ENCODE measurements around the gene ITK.
"Not testable (repeated sequence)": the region's sequence is repeated elsewhere in the genome, so short reads cannot be mapped to it uniquely, and the experiment has no call there.

ITK gene

GRCh38 chr5:157210652-157211051 is 30.0 kb downstream of the ITK start:
- in situ Hi-C loops (cut with MboI; ENCODE audit: low sequenced_read_pairs): not testable (repeated sequence)

- in situ Hi-C loops (cut with MboI; ENCODE audit: low sequenced_read_pairs): no loop called here
Observed at GRCh38 chr5:157212307-157212706, 31.7 kb downstream of the ITK start.

GRCh38 chr5:157213527-157214243 is 33.0 kb downstream of the ITK start:
- in situ Hi-C loops (cut with MboI; ENCODE audit: low sequenced_read_pairs): no loop called here

GRCh38 chr5:157214415-157214814 is 33.8 kb downstream of the ITK start:
- in situ Hi-C loops (cut with MboI; ENCODE audit: low sequenced_read_pairs): no loop called here

GRCh38 chr5:157214861-157215513 is 34.3 kb downstream of the ITK start:
- in situ Hi-C loops (cut with MboI; ENCODE audit: low sequenced_read_pairs): no loop called here

GRCh38 chr5:157215514-157216167 is 35.0 kb downstream of the ITK start:
- in situ Hi-C loops (cut with MboI; ENCODE audit: low sequenced_read_pairs): no loop called here

GRCh38 chr5:157216391-157217142 is 35.9 kb downstream of the ITK start:
- in situ Hi-C loops (cut with MboI; ENCODE audit: low sequenced_read_pairs): no loop called here

- in situ Hi-C loops (cut with MboI; ENCODE audit: low sequenced_read_pairs): no loop called here
Observed at GRCh38 chr5:157217289-157218024, 36.8 kb downstream of the ITK start.

- in situ Hi-C loops (cut with MboI; ENCODE audit: low sequenced_read_pairs): no loop called here
Observed at GRCh38 chr5:157219491-157220271, 39.0 kb downstream of the ITK start.

- in situ Hi-C loops (cut with MboI; ENCODE audit: low sequenced_read_pairs): no loop called here
Observed at GRCh38 chr5:157221959-157222358, 41.3 kb downstream of the ITK start.

- in situ Hi-C loops (cut with MboI; ENCODE audit: low sequenced_read_pairs): no loop called here
Observed at GRCh38 chr5:157222506-157223230, 42.0 kb downstream of the ITK start.

GRCh38 chr5:157225469-157226422 is 45.1 kb downstream of the ITK start:
- in situ Hi-C loops (cut with MboI; ENCODE audit: low sequenced_read_pairs): no loop called here

- in situ Hi-C loops (cut with MboI; ENCODE audit: low sequenced_read_pairs): no loop called here
Observed at GRCh38 chr5:157230610-157231009, 50.0 kb downstream of the ITK start.

GRCh38 chr5:157232706-157233105 is 52.1 kb downstream of the ITK start:
- in situ Hi-C loops (cut with MboI; ENCODE audit: low sequenced_read_pairs): no loop called here

- in situ Hi-C loops (cut with MboI; ENCODE audit: low sequenced_read_pairs): no loop called here
Observed at GRCh38 chr5:157233515-157233914, 52.9 kb downstream of the ITK start.

GRCh38 chr5:157236423-157236822 is 55.8 kb downstream of the ITK start:
- in situ Hi-C loops (cut with MboI; ENCODE audit: low sequenced_read_pairs): no loop called here

- in situ Hi-C loops (cut with MboI; ENCODE audit: low sequenced_read_pairs): no loop called here
Observed at GRCh38 chr5:157241483-157241882, 60.8 kb downstream of the ITK start.

- in situ Hi-C loops (cut with MboI; ENCODE audit: low sequenced_read_pairs): not testable (repeated sequence)
Observed at GRCh38 chr5:157244704-157245103, 64.1 kb downstream of the ITK start.
